Measurements from ENCODE around the gene GJD2. TPM values are rescaled to one million over a fixed set of nuclear protein-coding genes. Genes with fewer than 3 reads are reported as not detected.
A peak's percentile ranks its signal among the peaks of the same experiment; 100 is the strongest.

GJD2 gene
- total RNA-seq (1 to 10 TPM; 1.8 to 4.5 TPM), polyA plus RNA-seq (ENCODE audit: insufficient read length in 2 of 2) (10 to 100 TPM; 11.8 to 16.6 TPM)
- long read RNA-seq, donor 1, partial matches to known transcripts = 0 of 4 reads
- long read RNA-seq, donor 1, other reads (novel, unspliced or antisense) = 0 of 4 reads
- long read RNA-seq, donor 2, partial matches to known transcripts = 0 of 1 reads
- long read RNA-seq, donor 2, other reads (novel, unspliced or antisense) = 0 of 1 reads
- long read RNA-seq, donor 3, partial matches to known transcripts = 0 of 1 reads
- long read RNA-seq, donor 3, other reads (novel, unspliced or antisense) = 0 of 1 reads
- long read RNA-seq, donor 4 = 0 reads

- H3K4me1 ChIP-seq (ENCODE audit: control insufficient read depth, insufficient read depth, low read length) = peaks cover 5% of the 10 kb centered on the region
- H3K27me3 ChIP-seq (ENCODE audit: control insufficient read depth, insufficient read depth, low read length) = peaks cover 45% of the 10 kb centered on the region
- peak in 2 of 6 donors; percentile 60 to 79 for DNase-seq (ENCODE audit: low read depth in 4 of 6, low spot score in 6 of 6)
- H3K4me3 ChIP-seq (ENCODE audit: low read depth, low read length) = peak within 1 kb of the TSS; percentile 29
- no peak within 1 kb of the TSS for H3K27ac ChIP-seq (ENCODE audit: low read depth, low read length)
- WGBS (ENCODE audit: insufficient coverage) = under 1% methylated on average over 72 of the region's 81 CpGs
- no peaks in the 10 kb centered on the region for H3K36me3 ChIP-seq (ENCODE audit: control insufficient read depth, insufficient read depth, low read length)
- no peaks in the 10 kb centered on the region for H3K9me3 ChIP-seq (ENCODE audit: control insufficient read depth, insufficient read depth, low read length)
Measured at GRCh38 chr15:34754674-34755418, at the start of gene GJD2. TSS of gene GJD2 (minus strand) at chr15:34754998. CDS start at chr15:34754488, 510 bp downstream.

DNA sequence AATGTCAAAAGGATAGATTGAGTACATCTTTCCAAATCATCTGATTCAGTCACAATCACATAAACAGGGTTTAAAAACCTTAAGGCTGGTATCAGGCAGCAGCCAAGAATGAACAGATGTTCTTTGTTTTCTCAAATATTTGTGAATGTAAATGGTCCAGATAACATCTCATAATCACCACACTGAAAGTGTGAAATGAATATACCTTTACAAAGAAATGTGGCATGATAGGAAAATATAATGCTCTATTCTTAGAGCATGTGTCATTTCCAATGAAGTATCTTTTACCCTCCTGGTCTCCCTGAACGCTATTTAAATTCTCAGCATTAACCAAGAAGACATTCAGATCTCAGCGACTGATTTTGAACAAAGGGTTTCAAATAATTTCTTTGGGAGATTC, 49.3 kb upstream of the GJD2 start:
- Histone ChIP-seq H3K4me3 (ENCODE audit: low read depth, low read length) (no peak overlapping the region), H3K27ac (ENCODE audit: low read depth, low read length) (no peak overlapping the region), H3K27me3 (ENCODE audit: control insufficient read depth, insufficient read depth, low read length) (no peaks in the 10 kb centered on the region), H3K4me1 (ENCODE audit: control insufficient read depth, insufficient read depth, low read length) (peaks cover 5% of the 10 kb centered on the region), H3K9me3 (ENCODE audit: control insufficient read depth, insufficient read depth, low read length) (no peaks in the 10 kb centered on the region), H3K36me3 (ENCODE audit: control insufficient read depth, insufficient read depth, low read length) (no peaks in the 10 kb centered on the region)
- peak in 1 of 6 donors; percentile 72 for DNase-seq (ENCODE audit: low read depth in 4 of 6, low spot score in 6 of 6)
- WGBS (ENCODE audit: insufficient coverage) = no CpG with 5 or more reads among the region's 2 CpGs

GRCh38 chr15:34802803-34803750, 48.3 kb upstream of the GJD2 start:
- Histone ChIP-seq H3K4me3 (ENCODE audit: low read depth, low read length) (no peak overlapping the region), H3K27ac (ENCODE audit: low read depth, low read length) (no peak overlapping the region), H3K36me3 (ENCODE audit: control insufficient read depth, insufficient read depth, low read length) (no peaks in the 10 kb centered on the region), H3K9me3 (ENCODE audit: control insufficient read depth, insufficient read depth, low read length) (no peaks in the 10 kb centered on the region), H3K4me1 (ENCODE audit: control insufficient read depth, insufficient read depth, low read length) (peaks cover 7% of the 10 kb centered on the region), H3K27me3 (ENCODE audit: control insufficient read depth, insufficient read depth, low read length) (no peaks in the 10 kb centered on the region)
- DNase-seq (ENCODE audit: low read depth in 4 of 6, low spot score in 6 of 6) = peak in 1 of 6 donors; percentile 26
- WGBS (ENCODE audit: insufficient coverage) = 83% methylated on average over 4 of the region's 7 CpGs

DNA sequence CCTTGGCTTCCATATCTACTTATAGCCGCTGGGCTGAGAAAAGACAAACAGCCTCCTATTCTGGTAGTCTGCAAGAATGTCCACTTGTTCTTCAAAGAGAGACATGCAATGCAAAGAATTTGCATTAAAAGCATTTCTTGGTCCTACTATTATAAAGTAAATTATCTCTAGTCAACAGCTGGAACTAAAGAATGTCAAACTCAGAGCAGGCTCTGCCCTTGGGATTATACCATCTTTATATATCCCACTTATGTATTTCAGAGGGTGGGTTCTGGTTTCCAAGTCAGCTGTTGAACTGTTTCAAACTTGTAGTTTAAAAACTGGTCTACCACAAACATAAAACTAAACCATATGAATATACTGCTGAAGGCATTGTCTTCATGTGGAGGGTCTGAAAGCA, 47.6 kb upstream of the GJD2 start:
- no CpG with 5 or more reads among the region's 1 CpG for WGBS (ENCODE audit: insufficient coverage)
- H3K4me3 ChIP-seq (ENCODE audit: low read depth, low read length) = no peak overlapping the region
- H3K4me1 ChIP-seq (ENCODE audit: control insufficient read depth, insufficient read depth, low read length) = peaks cover 7% of the 10 kb centered on the region
- no peak for DNase-seq (ENCODE audit: low read depth in 4 of 6, low spot score in 6 of 6)
- H3K36me3 ChIP-seq (ENCODE audit: control insufficient read depth, insufficient read depth, low read length) = no peaks in the 10 kb centered on the region
- H3K27ac ChIP-seq (ENCODE audit: low read depth, low read length) = no peak overlapping the region
- no peaks in the 10 kb centered on the region for H3K9me3 ChIP-seq (ENCODE audit: control insufficient read depth, insufficient read depth, low read length)
- H3K27me3 ChIP-seq (ENCODE audit: control insufficient read depth, insufficient read depth, low read length) = no peaks in the 10 kb centered on the region

GRCh38 chr15:34799149-34800101, 44.6 kb upstream of the GJD2 start:
- Histone ChIP-seq H3K27ac (ENCODE audit: low read depth, low read length) (no peak overlapping the region), H3K27me3 (ENCODE audit: control insufficient read depth, insufficient read depth, low read length) (peaks cover 19% of the 10 kb centered on the region), H3K4me3 (ENCODE audit: low read depth, low read length) (no peak overlapping the region), H3K9me3 (ENCODE audit: control insufficient read depth, insufficient read depth, low read length) (no peaks in the 10 kb centered on the region), H3K4me1 (ENCODE audit: control insufficient read depth, insufficient read depth, low read length) (peaks cover 22% of the 10 kb centered on the region), H3K36me3 (ENCODE audit: control insufficient read depth, insufficient read depth, low read length) (no peaks in the 10 kb centered on the region)
- DNase-seq (ENCODE audit: low read depth in 4 of 6, low spot score in 6 of 6) = peak in 2 of 6 donors; percentile 53 to 76
- 28% methylated on average over 9 of the region's 16 CpGs for WGBS (ENCODE audit: insufficient coverage)

- no peak overlapping the region for H3K4me3 ChIP-seq (ENCODE audit: low read depth, low read length)
- no peak for DNase-seq (ENCODE audit: low read depth in 4 of 6, low spot score in 6 of 6)
- peaks cover 22% of the 10 kb centered on the region for H3K4me1 ChIP-seq (ENCODE audit: control insufficient read depth, insufficient read depth, low read length)
- H3K27ac ChIP-seq (ENCODE audit: low read depth, low read length) = no peak overlapping the region
- 71% methylated on average over 4 of the region's 5 CpGs for WGBS (ENCODE audit: insufficient coverage)
- no peaks in the 10 kb centered on the region for H3K9me3 ChIP-seq (ENCODE audit: control insufficient read depth, insufficient read depth, low read length)
- no peaks in the 10 kb centered on the region for H3K36me3 ChIP-seq (ENCODE audit: control insufficient read depth, insufficient read depth, low read length)
- H3K27me3 ChIP-seq (ENCODE audit: control insufficient read depth, insufficient read depth, low read length) = peaks cover 26% of the 10 kb centered on the region
Measured at GRCh38 chr15:34796847-34797435, 42.1 kb upstream of the GJD2 start.

GRCh38 chr15:34795267-34796081, 40.7 kb upstream of the GJD2 start, which contains the start of gene ACTC1:
TSS of gene ACTC1 (minus strand) at chr15:34795549. CDS start at chr15:34794808, 741 bp downstream.
- Histone ChIP-seq H3K4me1 (ENCODE audit: control insufficient read depth, insufficient read depth, low read length) (peaks cover 22% of the 10 kb centered on the region), H3K36me3 (ENCODE audit: control insufficient read depth, insufficient read depth, low read length) (no peaks in the 10 kb centered on the region), H3K4me3 (ENCODE audit: low read depth, low read length) (peak within 1 kb of the TSS; percentile 31), H3K27me3 (ENCODE audit: control insufficient read depth, insufficient read depth, low read length) (peaks cover 26% of the 10 kb centered on the region), H3K9me3 (ENCODE audit: control insufficient read depth, insufficient read depth, low read length) (no peaks in the 10 kb centered on the region), H3K27ac (ENCODE audit: low read depth, low read length) (no peak within 1 kb of the TSS)
- DNase-seq (ENCODE audit: low read depth in 4 of 6, low spot score in 6 of 6) = peak in 2 of 6 donors; percentile 28 to 44
- 3% methylated on average over 44 of the region's 44 CpGs for WGBS (ENCODE audit: insufficient coverage)
